Neural cell (in vitro differentiated cells): Measurements from ENCODE around the gene INSM1. TPM values are rescaled to one million over a fixed set of nuclear protein-coding genes. Genes with fewer than 3 reads are reported as not detected.

Experiments used
- H2AFZ ChIP-seq: fragments of 200-600, 300-800 bp; sonication (generic), shearing (Covaris generic); 2 replicates; pipeline ENCODE4 v1.6.0; 2014; ENCODE audit warnings: low read depth, mild to moderate bottlenecking, antibody characterized with exemption, low read length, moderate library complexity
- H3F3A ChIP-seq: fragments of 200-600 bp; shearing (Covaris generic); 2 replicates; pipeline ENCODE4 v1.6.1; 2016; ENCODE audit warnings: mild to moderate bottlenecking, moderate library complexity, mixed read lengths, antibody characterized with exemption, low read length; ENCODE audit not compliant: insufficient read depth, poor library complexity, severe bottlenecking
- H3K27ac ChIP-seq: fragments of 200-600, 300-800 bp; sonication (generic), shearing (Covaris generic); 2 replicates; pipeline ENCODE4 v1.5.1; 2014; ENCODE audit warnings: mild to moderate bottlenecking, low read length, moderate library complexity
- H3K27me3 ChIP-seq: fragments of 300-800, 200-600 bp; sonication (generic), shearing (Covaris generic); 2 replicates; pipeline ENCODE4 v1.6.0; 2014; ENCODE audit warnings: mild to moderate bottlenecking, low read depth, low read length, moderate library complexity; ENCODE audit not compliant: insufficient read depth
- H3K36me3 ChIP-seq: fragments of 300-800, 200-600 bp; sonication (generic), shearing (Covaris generic); 2 replicates; pipeline ENCODE4 v1.5.1; 2014; ENCODE audit warnings: mild to moderate bottlenecking, antibody characterized with exemption, low read length, moderate library complexity; ENCODE audit not compliant: insufficient read depth
- H3K4me2 ChIP-seq: fragments of 300-800, 200-600 bp; sonication (generic), shearing (Covaris generic); 2 replicates; pipeline ENCODE4 v1.6.0; 2014; ENCODE audit warnings: mild to moderate bottlenecking, low read length
- H3K4me3 ChIP-seq: fragments of 300-800, 200-600 bp; sonication (generic), shearing (Covaris generic); 2 replicates; pipeline ENCODE4 v1.5.1; 2014; ENCODE audit warnings: mild to moderate bottlenecking, low read length, moderate library complexity
- H3K79me2 ChIP-seq: fragments of 200-600 bp; shearing (Covaris generic); replicated peaks from 2 replicates; pipeline ENCODE4 v1.6.0; 2014; ENCODE audit warnings: mild to moderate bottlenecking, low read length, moderate library complexity; ENCODE audit not compliant: insufficient read depth
- H3K9ac ChIP-seq: fragments of 300-800, 200-600 bp; sonication (generic), shearing (Covaris generic); 2 replicates; pipeline ENCODE4 v1.6.1; 2016; ENCODE audit warnings: mild to moderate bottlenecking, low read length, mixed read lengths
- H3K9me2 ChIP-seq: fragments of 200-600 bp; shearing (Covaris generic); 2 replicates; pipeline ENCODE4 v1.6.1; 2016; ENCODE audit warnings: mild to moderate bottlenecking, low read length, mixed read lengths; ENCODE audit not compliant: insufficient read depth
- H3K9me3 ChIP-seq: fragments of 200-600, 300-800 bp; sonication (generic), shearing (Covaris generic); 2 replicates; pipeline ENCODE4 v1.6.1; 2016; ENCODE audit warnings: mild to moderate bottlenecking, mixed run types, low read length, moderate library complexity, mixed read lengths
- H4K20me1 ChIP-seq: fragments of 200-600 bp; shearing (Covaris generic); 2 replicates; pipeline ENCODE4 v1.6.1; 2016; ENCODE audit warnings: mild to moderate bottlenecking, mixed run types; ENCODE audit not compliant: insufficient read depth
- EP300 ChIP-seq: fragments of 450-650 bp; conservative IDR thresholded peaks from 2 replicates; pipeline ENCODE4 v1.6.1; 2014; ENCODE audit warnings: antibody characterized with exemption, mild to moderate bottlenecking, moderate library complexity; ENCODE audit not compliant: poor library complexity, severe bottlenecking
- EZH2 ChIP-seq: fragments of 200-600, 300-800 bp; shearing (Covaris generic), sonication (generic); IDR thresholded peaks from 2 replicates; pipeline ENCODE4 v1.6.1; 2014; ENCODE audit warnings: antibody characterized with exemption, low read length, borderline replicate concordance, mild to moderate bottlenecking; ENCODE audit not compliant: insufficient read depth, poor library complexity, severe bottlenecking
- MXI1 ChIP-seq: fragments of 450-650 bp; conservative IDR thresholded peaks from 2 replicates; pipeline ENCODE4 v1.6.1; 2014; ENCODE audit warnings: antibody characterized with exemption, mild to moderate bottlenecking; ENCODE audit not compliant: poor library complexity, severe bottlenecking
- POLR2AphosphoS5 ChIP-seq: IDR thresholded peaks from 2 replicates; pipeline ENCODE4 v1.6.1; 2012
- RAD21 ChIP-seq: fragments of 450-650 bp; conservative IDR thresholded peaks from 2 replicates; pipeline ENCODE4 v1.6.1; 2014; ENCODE audit warnings: antibody characterized with exemption, mild to moderate bottlenecking, moderate library complexity
- REST ChIP-seq: IDR thresholded peaks from 2 replicates; pipeline ENCODE4 v1.6.1; 2012; ENCODE audit warnings: borderline replicate concordance
- SMC3 ChIP-seq: fragments of 450-650 bp; conservative IDR thresholded peaks from 2 replicates; pipeline ENCODE4 v1.6.1; 2014; ENCODE audit warnings: antibody characterized with exemption, mild to moderate bottlenecking, moderate library complexity; ENCODE audit not compliant: poor library complexity
- TAF1 ChIP-seq: IDR thresholded peaks from 2 replicates; pipeline ENCODE4 v1.6.1; 2012; ENCODE audit warnings: low read depth
- polyA minus RNA-seq: library from RNA; depleted of rRNA, polyadenylated mRNA; stranded (reverse); fragments of >200 nt; gene quantifications from 2 replicates; pipeline ENCODE4 v1.2.3, GENCODE V29; 2014
- polyA plus RNA-seq: library from polyadenylated mRNA; depleted of rRNA; stranded (reverse); fragments of >200 nt; gene quantifications from 2 replicates; pipeline ENCODE4 v1.2.3, GENCODE V29; 2014
- TF ChIP-seq, protein P1 (sequence below): fragments of 450-650 bp; IDR thresholded peaks from 2 replicates; pipeline ENCODE4 v1.5.1; 2014; ENCODE audit warnings: antibody characterized with exemption, mild to moderate bottlenecking, moderate library complexity; ENCODE audit not compliant: poor library complexity, severe bottlenecking

Gene INSM1, protein sequence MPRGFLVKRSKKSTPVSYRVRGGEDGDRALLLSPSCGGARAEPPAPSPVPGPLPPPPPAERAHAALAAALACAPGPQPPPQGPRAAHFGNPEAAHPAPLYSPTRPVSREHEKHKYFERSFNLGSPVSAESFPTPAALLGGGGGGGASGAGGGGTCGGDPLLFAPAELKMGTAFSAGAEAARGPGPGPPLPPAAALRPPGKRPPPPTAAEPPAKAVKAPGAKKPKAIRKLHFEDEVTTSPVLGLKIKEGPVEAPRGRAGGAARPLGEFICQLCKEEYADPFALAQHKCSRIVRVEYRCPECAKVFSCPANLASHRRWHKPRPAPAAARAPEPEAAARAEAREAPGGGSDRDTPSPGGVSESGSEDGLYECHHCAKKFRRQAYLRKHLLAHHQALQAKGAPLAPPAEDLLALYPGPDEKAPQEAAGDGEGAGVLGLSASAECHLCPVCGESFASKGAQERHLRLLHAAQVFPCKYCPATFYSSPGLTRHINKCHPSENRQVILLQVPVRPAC
- polyA plus RNA-seq (8.6 and 9.4 TPM in 2 replicates), polyA minus RNA-seq (16.6 and 17.1 TPM in 2 replicates)

- H3K36me3 ChIP-seq: no peaks in the 10 kb centered on the region
- peaks cover 10% of the 10 kb centered on the region for H3F3A ChIP-seq
- TF ChIP-seq, protein P1, sequence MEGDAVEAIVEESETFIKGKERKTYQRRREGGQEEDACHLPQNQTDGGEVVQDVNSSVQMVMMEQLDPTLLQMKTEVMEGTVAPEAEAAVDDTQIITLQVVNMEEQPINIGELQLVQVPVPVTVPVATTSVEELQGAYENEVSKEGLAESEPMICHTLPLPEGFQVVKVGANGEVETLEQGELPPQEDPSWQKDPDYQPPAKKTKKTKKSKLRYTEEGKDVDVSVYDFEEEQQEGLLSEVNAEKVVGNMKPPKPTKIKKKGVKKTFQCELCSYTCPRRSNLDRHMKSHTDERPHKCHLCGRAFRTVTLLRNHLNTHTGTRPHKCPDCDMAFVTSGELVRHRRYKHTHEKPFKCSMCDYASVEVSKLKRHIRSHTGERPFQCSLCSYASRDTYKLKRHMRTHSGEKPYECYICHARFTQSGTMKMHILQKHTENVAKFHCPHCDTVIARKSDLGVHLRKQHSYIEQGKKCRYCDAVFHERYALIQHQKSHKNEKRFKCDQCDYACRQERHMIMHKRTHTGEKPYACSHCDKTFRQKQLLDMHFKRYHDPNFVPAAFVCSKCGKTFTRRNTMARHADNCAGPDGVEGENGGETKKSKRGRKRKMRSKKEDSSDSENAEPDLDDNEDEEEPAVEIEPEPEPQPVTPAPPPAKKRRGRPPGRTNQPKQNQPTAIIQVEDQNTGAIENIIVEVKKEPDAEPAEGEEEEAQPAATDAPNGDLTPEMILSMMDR: no peak
- peak; percentile 82 for TF ChIP-seq TAF1
- no peak for TF ChIP-seq SMC3
- TF ChIP-seq REST: no peak
- TF ChIP-seq POLR2AphosphoS5: peak; percentile 87
- TF ChIP-seq EP300: peak; percentile 47
- no peak for TF ChIP-seq EZH2
- TF ChIP-seq RAD21: peak; percentile 22
- peak; percentile 57 for TF ChIP-seq MXI1
- no peaks in the 10 kb centered on the region for H3K9me2 ChIP-seq
- H3K9ac ChIP-seq: peak within 1 kb of the TSS; percentile 80
- H4K20me1 ChIP-seq: peaks cover 6% of the 10 kb centered on the region
- peak within 1 kb of the TSS; percentile 48 for H3K4me2 ChIP-seq
- H2AFZ ChIP-seq: peak within 1 kb of the TSS; percentile 10
- no peaks in the 10 kb centered on the region for H3K9me3 ChIP-seq
- H3K4me3 ChIP-seq: peak within 1 kb of the TSS; percentile 83
- peaks cover 37% of the 10 kb centered on the region for H3K79me2 ChIP-seq
- peak within 1 kb of the TSS; percentile 51 for H3K27ac ChIP-seq
- H3K27me3 ChIP-seq: peaks cover 43% of the 10 kb centered on the region
Observed at GRCh38 chr20:20367575-20368417, at the start of gene INSM1. INSM1 (plus strand) TSS chr20:20368104; CDS start chr20:20368268, 164 bp downstream.
